Gastrocnemius medialis (tissue), 4 donors: ENCODE results near the gene PHIP. TPM values are rescaled to one million over a fixed set of nuclear protein-coding genes. Genes with fewer than 3 reads are reported as not detected.
"Not testable (repeated sequence)": the region's sequence is repeated elsewhere in the genome, so short reads cannot be mapped to it uniquely, and the experiment has no call there.

Source experiments
- ATAC-seq, 2 donors: fragments of 150-250 bp; one replicate each; pipeline ENCODE4 v1.9.1; 2016
- DNase-seq, 2 donors: peaks; one replicate each; pipeline ENCODE4 v3.0.0-alpha.2; 2019
- H3K27ac ChIP-seq, 4 donors: fragments of 200-600 bp; sonication (generic); 1 replicate in 1 of 4; 2 replicates in 3 of 4; pipeline ENCODE4 v1.5.1; 2016 to 2018; ENCODE audit warnings: mild to moderate bottlenecking in 2 of 4, moderate library complexity in 1 of 4
- H3K27me3 ChIP-seq, 3 donors: fragments of 200-600 bp; sonication (generic) in 2 of 3; 1 replicate in 1 of 3; 2 replicates in 2 of 3; pipeline versions ENCODE4 v1.5.1 to v1.6.0; 2016 to 2019; ENCODE audit warnings: mild to moderate bottlenecking in 1 of 3, moderate library complexity in 1 of 3
- H3K36me3 ChIP-seq, 2 donors: fragments of 200-600 bp; sonication (generic) in 1 of 2; one replicate each; pipeline ENCODE4 v1.5.1; 2017 to 2018
- H3K4me1 ChIP-seq, 2 donors: fragments of 200-600 bp; sonication (generic) in 1 of 2; one replicate each; pipeline ENCODE4 v1.5.1; 2016 to 2017; ENCODE audit warnings: mild to moderate bottlenecking in 2 of 2
- H3K4me3 ChIP-seq, 4 donors: fragments of 200-600 bp; sonication (generic) in 3 of 4; 1 replicate in 1 of 4; 2 replicates in 3 of 4; pipeline ENCODE4 v1.5.1; 2016 to 2019; ENCODE audit warnings: mild to moderate bottlenecking in 2 of 4
- H3K9me3 ChIP-seq, 3 donors: fragments of 200-600 bp; sonication (generic) in 2 of 3; 1 replicate in 1 of 3; 2 replicates in 2 of 3; pipeline ENCODE4 v1.5.1; 2016 to 2019
- CTCF ChIP-seq, 5 experiments: fragments of 450-650 bp in 3 of 5; fragments of 200-600 bp in 2 of 5; sonication (generic) in 2 of 5; IDR thresholded peaks in 4 of 5; conservative IDR thresholded peaks in 1 of 5; 1 replicate in 4 of 5; 2 replicates in 1 of 5; pipeline ENCODE4 v1.5.1; 2016 to 2019; ENCODE audit warnings: antibody characterized with exemption in 5 of 5, mild to moderate bottlenecking in 3 of 5, moderate library complexity in 3 of 5
- POLR2A ChIP-seq, 2 donors: fragments of 450-650 bp; IDR thresholded peaks; one replicate each; pipeline ENCODE4 v1.6.1; 2017; ENCODE audit warnings: antibody characterized with exemption in 2 of 2, mild to moderate bottlenecking in 2 of 2, moderate library complexity in 2 of 2
- in situ Hi-C, 4 donors: fragments of 200-750 bp; cut with MboI; loops; one replicate each; pipeline versions ENCODE4 v1.15.0 to v1.8.0; 2017; ENCODE audit warnings: low sequenced_read_pairs in 4 of 4
- intact Hi-C: fragments of 100-400 bp; cut with DNase I; formaldehyde crosslinking; loops from one replicate; pipeline ENCODE4 v1.15.1; 2023; ENCODE audit warnings: low total_unique reads
- total RNA-seq, 4 donors: library from RNA; depleted of rRNA; stranded (reverse); fragments of >200 nt; gene quantifications; one replicate each; pipeline versions ENCODE4 v1.1.0 to v1.2.3, GENCODE V29; 2016

The PHIP gene
- total RNA-seq, 4 donors from 2014 or later: 10.9 to 25.1 (median 16.6) TPM

GRCh38 chr6:78896227-78896626 lies 181.8 kb downstream of the PHIP start:
- no peak for ATAC-seq
- H3K36me3 ChIP-seq: no peaks in the 10 kb centered on the region
- H3K27me3 ChIP-seq: no peaks in the 10 kb centered on the region
- no peaks in the 10 kb centered on the region for H3K4me1 ChIP-seq
- in situ Hi-C loops (no loop called here), intact Hi-C loops (no loop called here)
- TF ChIP-seq POLR2A (IDR thresholded peaks at IDR 0.05) (no peak), CTCF (IDR thresholded peaks at IDR 0.05 in 4 of 5, conservative IDR thresholded peaks at IDR 0.05 in 1 of 5) (no peak)
- no peak overlapping the region for H3K4me3 ChIP-seq
- H3K27ac ChIP-seq: no peak overlapping the region
- no peak for DNase-seq
- no peaks in the 10 kb centered on the region for H3K9me3 ChIP-seq

- H3K9me3 ChIP-seq, in situ Hi-C loops, DNase-seq, H3K36me3 ChIP-seq, H3K27me3 ChIP-seq, H3K4me1 ChIP-seq, H3K27ac ChIP-seq, H3K4me3 ChIP-seq, intact Hi-C loops, ATAC-seq: not testable (repeated sequence)
These were observed 188.2 kb downstream of the PHIP start for GRCh38 chr6:78889901-78890300.

Other genes with a start within 250 kb of the PHIP start
- gene IRAK1BP1, start 210.7 kb downstream of the PHIP start, total RNA-seq: 1 to 10 TPM in 2 of 4 donors, under 1 TPM in 2; 0.75 to 1.8 (median 1.0) TPM
- gene HMGN3, start 156.4 kb upstream of the PHIP start, total RNA-seq: 10 to 100 TPM; 36.0 to 48.7 (median 39.7) TPM